Astrocyte (in vitro differentiated cells and primary cell): Measurements from ENCODE around the gene KIF21A. TPM values are rescaled to one million over a fixed set of nuclear protein-coding genes. Genes with fewer than 3 reads are reported as not detected.

Experiments
- DNase-seq: peaks from one replicate; pipeline ENCODE4 v3.0.0-alpha.2; 2010; ENCODE audit warnings: low read depth
- FAIRE-seq: peaks from 2 replicates; lab custom pipeline; 2011; peaks lifted over from hg19 to GRCh38; lab: Jason Lieb, UNC
- H2AFZ ChIP-seq: 2 replicates; pipeline ENCODE4 v1.6.0; 2012; ENCODE audit warnings: low read depth, low read length, inconsistent platforms
- H3K27ac ChIP-seq: 2 replicates; pipeline ENCODE4 v1.5.1; 2011; ENCODE audit warnings: low read depth, low read length, inconsistent platforms
- H3K27me3 ChIP-seq: 2 replicates; pipeline ENCODE4 v1.6.0; 2011; ENCODE audit warnings: low read length, inconsistent platforms; ENCODE audit not compliant: insufficient read depth
- H3K36me3 ChIP-seq: 2 replicates; pipeline ENCODE4 v1.5.1; 2011; ENCODE audit warnings: low read length, inconsistent platforms; ENCODE audit not compliant: insufficient read depth
- H3K4me1 ChIP-seq: 2 replicates; pipeline ENCODE4 v1.5.1; 2011; ENCODE audit warnings: low read length, inconsistent platforms; ENCODE audit not compliant: insufficient read depth
- H3K4me2 ChIP-seq: 2 replicates; pipeline ENCODE4 v1.6.0; 2012; ENCODE audit warnings: low read length, inconsistent platforms
- H3K4me3 ChIP-seq: 2 replicates; pipeline ENCODE4 v1.5.1; 2011; ENCODE audit warnings: low read depth, mild to moderate bottlenecking, low read length, inconsistent platforms; ENCODE audit not compliant: insufficient read depth
- H3K79me2 ChIP-seq: 2 replicates; pipeline ENCODE4 v1.6.0; 2012; ENCODE audit warnings: mild to moderate bottlenecking, low read length, inconsistent platforms; ENCODE audit not compliant: insufficient read depth
- H3K9ac ChIP-seq: 2 replicates; pipeline ENCODE4 v1.6.0; 2012; ENCODE audit warnings: mild to moderate bottlenecking, low read length, inconsistent platforms
- H3K9me3 ChIP-seq: 2 replicates; pipeline ENCODE4 v1.5.1; 2012; ENCODE audit warnings: low read depth, mild to moderate bottlenecking, low read length, inconsistent platforms; ENCODE audit not compliant: insufficient read depth
- H4K20me1 ChIP-seq: 2 replicates; pipeline ENCODE4 v1.6.0; 2012; ENCODE audit warnings: low read length, inconsistent platforms; ENCODE audit not compliant: insufficient read depth
- H3K27ac Mint-ChIP-seq: one replicate; pipeline ENCODE4 v1.8.0; 2021; ENCODE audit warnings: mild to moderate bottlenecking, mixed read lengths; ENCODE audit not compliant: unreplicated experiment
- H3K27me3 Mint-ChIP-seq: one replicate; pipeline ENCODE4 v1.8.0; 2021; ENCODE audit warnings: low read depth, mixed read lengths; ENCODE audit not compliant: unreplicated experiment
- H3K36me3 Mint-ChIP-seq: one replicate; pipeline ENCODE4 v1.8.0; 2021; ENCODE audit warnings: low read depth, mixed read lengths; ENCODE audit not compliant: unreplicated experiment
- H3K4me1 Mint-ChIP-seq: one replicate; pipeline ENCODE4 v1.8.0; 2021; ENCODE audit warnings: low read depth, mixed read lengths; ENCODE audit not compliant: unreplicated experiment
- H3K4me3 Mint-ChIP-seq: one replicate; pipeline ENCODE4 v1.8.0; 2021; ENCODE audit warnings: mild to moderate bottlenecking, moderate library complexity, mixed read lengths; ENCODE audit not compliant: unreplicated experiment
- H3K9me3 Mint-ChIP-seq: one replicate; pipeline ENCODE4 v1.8.0; 2021; ENCODE audit warnings: mild to moderate bottlenecking, mixed read lengths; ENCODE audit not compliant: unreplicated experiment
- CTCF ChIP-seq: IDR thresholded peaks from 2 replicates; pipeline ENCODE4 v1.5.1; 2011; ENCODE audit warnings: low read depth, mild to moderate bottlenecking, inconsistent platforms, low read length, moderate library complexity; ENCODE audit not compliant: insufficient read depth
- EZH2 ChIP-seq: IDR thresholded peaks from 2 replicates; pipeline ENCODE4 v1.6.1; 2012; ENCODE audit warnings: mild to moderate bottlenecking, low read length, inconsistent platforms; ENCODE audit not compliant: insufficient read depth
- total RNA-seq: library from RNA; stranded (reverse); gene quantifications from 2 replicates; pipeline ENCODE4 v1.2.1, GENCODE V29; 2021

KIF21A gene
- total RNA-seq, 1 donor from 2014 or later, result 26.3 TPM

- Histone ChIP-seq H3K4me1 (no peaks in the 10 kb centered on the region), H3K27ac (no peak overlapping the region), H3K36me3 (no peaks in the 10 kb centered on the region), H2AFZ (no peak overlapping the region), H3K9ac (no peak overlapping the region), H3K4me3 (no peak overlapping the region), H3K79me2 (no peaks in the 10 kb centered on the region), H3K27me3 (no peaks in the 10 kb centered on the region), H3K4me2 (no peak overlapping the region), H3K9me3 (no peaks in the 10 kb centered on the region), H4K20me1 (no peaks in the 10 kb centered on the region)
- Mint-ChIP-seq H3K27me3 (no peaks in the 10 kb centered on the region), H3K27ac (no peak overlapping the region), H3K4me3 (no peak overlapping the region), H3K4me1 (peaks cover 9% of the 10 kb centered on the region), H3K9me3 (no peaks in the 10 kb centered on the region), H3K36me3 (peaks cover 2% of the 10 kb centered on the region)
- no peak for FAIRE-seq
- DNase-seq, result no peak
- TF ChIP-seq EZH2, result no peak
- no peak for TF ChIP-seq CTCF
These were observed 73.2 kb downstream of the KIF21A start for GRCh38 chr12:39369756-39370155.

- H3K27ac Mint-ChIP-seq, result no peak overlapping the region
- Histone ChIP-seq H3K4me3 (no peak overlapping the region), H3K79me2 (no peaks in the 10 kb centered on the region), H3K27me3 (no peaks in the 10 kb centered on the region), H3K4me2 (no peak overlapping the region), H2AFZ (no peak overlapping the region), H3K4me1 (no peaks in the 10 kb centered on the region), H3K9ac (no peak overlapping the region), H4K20me1 (no peaks in the 10 kb centered on the region), H3K27ac (no peak overlapping the region), H3K9me3 (no peaks in the 10 kb centered on the region), H3K36me3 (no peaks in the 10 kb centered on the region)
- TF ChIP-seq EZH2 (no peak), CTCF (no peak)
- no peaks in the 10 kb centered on the region for H3K9me3 Mint-ChIP-seq
- peaks cover 2% of the 10 kb centered on the region for H3K36me3 Mint-ChIP-seq
- no peak overlapping the region for H3K4me3 Mint-ChIP-seq
- peak; percentile 3 for DNase-seq
- peaks cover 9% of the 10 kb centered on the region for H3K4me1 Mint-ChIP-seq
- no peak for FAIRE-seq
- no peaks in the 10 kb centered on the region for H3K27me3 Mint-ChIP-seq
These were observed 74.0 kb downstream of the KIF21A start for GRCh38 chr12:39368891-39369290.

- Mint-ChIP-seq H3K27me3 (no peaks in the 10 kb centered on the region), H3K27ac (no peak overlapping the region), H3K4me1 (peaks cover 7% of the 10 kb centered on the region), H3K9me3 (no peaks in the 10 kb centered on the region), H3K36me3 (peaks cover 2% of the 10 kb centered on the region), H3K4me3 (no peak overlapping the region)
- no peak overlapping the region for H3K9ac ChIP-seq
- H3K27me3 ChIP-seq, result no peaks in the 10 kb centered on the region
- no peaks in the 10 kb centered on the region for H3K36me3 ChIP-seq
- DNase-seq, result no peak
- H3K4me1 ChIP-seq, result no peaks in the 10 kb centered on the region
- no peak overlapping the region for H3K4me3 ChIP-seq
- H3K27ac ChIP-seq, result no peak overlapping the region
- H3K79me2 ChIP-seq, result no peaks in the 10 kb centered on the region
- no peak overlapping the region for H2AFZ ChIP-seq
- no peaks in the 10 kb centered on the region for H4K20me1 ChIP-seq
- no peak overlapping the region for H3K4me2 ChIP-seq
- no peak for FAIRE-seq
- no peaks in the 10 kb centered on the region for H3K9me3 ChIP-seq
- TF ChIP-seq EZH2, result no peak
- no peak for TF ChIP-seq CTCF
These were observed 74.8 kb downstream of the KIF21A start for GRCh38 chr12:39368096-39368495.
